Transverse colon (tissue), 4 donors: ENCODE results near the gene VSNL1. TPM values are rescaled to one million over a fixed set of nuclear protein-coding genes. Genes with fewer than 3 reads are reported as not detected.

Experiments used
- DNase-seq: peaks from one replicate; pipeline ENCODE4 v3.0.0-alpha.2; 2019
- H3K27ac ChIP-seq, 4 donors: fragments of 200-600 bp; sonication (generic); 2 replicates each; pipeline ENCODE4 v1.5.1; 2016 to 2018; ENCODE audit warnings: inconsistent platforms in 4 of 4
- H3K27me3 ChIP-seq: fragments of 200-600 bp; sonication (generic); 2 replicates; pipeline ENCODE4 v1.5.1; 2017; ENCODE audit warnings: inconsistent platforms
- H3K36me3 ChIP-seq, 4 donors: fragments of 200-600 bp; sonication (generic); 2 replicates each; pipeline ENCODE4 v1.5.1; 2017 to 2019; ENCODE audit warnings: inconsistent platforms in 4 of 4
- H3K4me1 ChIP-seq, 4 donors: fragments of 200-600 bp; sonication (generic); 2 replicates each; pipeline ENCODE4 v1.5.1; 2017 to 2020; ENCODE audit warnings: inconsistent platforms in 4 of 4
- H3K4me3 ChIP-seq, 4 donors: fragments of 200-600 bp; sonication (generic); 1 replicate in 1 of 4; 2 replicates in 3 of 4; pipeline versions ENCODE4 v1.5.1 to v1.6.1; 2017 to 2019; ENCODE audit warnings: inconsistent platforms in 4 of 4
- H3K9me3 ChIP-seq, 2 donors: fragments of 200-600 bp; sonication (generic); 2 replicates each; pipeline ENCODE4 v1.5.1; 2017 to 2019; ENCODE audit warnings: inconsistent platforms in 2 of 2
- EP300 ChIP-seq: sonication (generic); formaldehyde crosslinking; IDR thresholded peaks from one replicate; pipeline ENCODE4 v1.6.1; 2017; ENCODE audit warnings: antibody characterized with exemption, low read depth
- POLR2A ChIP-seq: fragments of 450-650 bp; IDR thresholded peaks from one replicate; pipeline ENCODE4 v1.6.1; 2016; ENCODE audit warnings: antibody characterized with exemption, mild to moderate bottlenecking, moderate library complexity
- POLR2AphosphoS5 ChIP-seq, 3 donors: sonication (generic); formaldehyde crosslinking; IDR thresholded peaks; one replicate each; pipeline ENCODE4 v1.6.1; 2016; ENCODE audit warnings: antibody characterized with exemption in 3 of 3
- WGBS, 2 donors: methylation state at CpG; one replicate each; pipeline ENCODE4 v1.1.5; 2018; ENCODE audit warnings: low coverage in 1 of 2; 5-methylcytosine and 5-hydroxymethylcytosine counted together
- in situ Hi-C, 4 donors: fragments of 200-750 bp; cut with MboI; loops; one replicate each; pipeline versions ENCODE4 v1.15.0 to v1.15.1; 2017; ENCODE audit warnings: low sequenced_read_pairs in 3 of 4, low pct_ligation_motif_present in 1 of 4, low pct_unique_long_range_greater_than_20kb in 1 of 4
- intact Hi-C: fragments of 100-400 bp; cut with DNase I; formaldehyde crosslinking; loops from one replicate; pipeline ENCODE4 v1.15.1; 2023; ENCODE audit warnings: low total_unique reads
- total RNA-seq, 4 donors: library from RNA; depleted of rRNA; stranded (reverse); fragments of >200 nt; gene quantifications; one replicate each; pipeline ENCODE4 v1.1.0, GENCODE V29; 2016
- TF ChIP-seq, protein P1 (sequence below), 5 experiments: fragments of 200-600 bp in 3 of 5; fragments of 450-650 bp in 2 of 5; sonication (generic) in 3 of 5; IDR thresholded peaks; 1 replicate in 2 of 5; 2 replicates in 3 of 5; pipeline ENCODE4 v1.5.1; 2016 to 2017; ENCODE audit warnings: antibody characterized with exemption in 5 of 5, inconsistent platforms in 3 of 5, mild to moderate bottlenecking in 2 of 5, moderate library complexity in 1 of 5

Gene VSNL1
- total RNA-seq, 4 donors from 2014 or later = 0.96 to 1.1 TPM; not detected in 2

GRCh38 chr2:17689010-17689409 lies 148.5 kb downstream of the VSNL1 start:
- no peaks in the 10 kb centered on the region for H3K27me3 ChIP-seq
- no peak overlapping the region for H3K27ac ChIP-seq
- H3K36me3 ChIP-seq = peaks cover 0 to 24% (median 4%) of the 10 kb centered on the region in 4 donors
- H3K9me3 ChIP-seq = no peaks in the 10 kb centered on the region
- H3K4me3 ChIP-seq = no peak overlapping the region
- H3K4me1 ChIP-seq = no peaks in the 10 kb centered on the region
- WGBS, 2 donors = 89 to 93% methylated on average over 6 of the region's 6 CpGs
- no peak for TF ChIP-seq POLR2AphosphoS5 (IDR thresholded peaks at IDR 0.05)
- TF ChIP-seq EP300 = no peak
- TF ChIP-seq, protein P1, sequence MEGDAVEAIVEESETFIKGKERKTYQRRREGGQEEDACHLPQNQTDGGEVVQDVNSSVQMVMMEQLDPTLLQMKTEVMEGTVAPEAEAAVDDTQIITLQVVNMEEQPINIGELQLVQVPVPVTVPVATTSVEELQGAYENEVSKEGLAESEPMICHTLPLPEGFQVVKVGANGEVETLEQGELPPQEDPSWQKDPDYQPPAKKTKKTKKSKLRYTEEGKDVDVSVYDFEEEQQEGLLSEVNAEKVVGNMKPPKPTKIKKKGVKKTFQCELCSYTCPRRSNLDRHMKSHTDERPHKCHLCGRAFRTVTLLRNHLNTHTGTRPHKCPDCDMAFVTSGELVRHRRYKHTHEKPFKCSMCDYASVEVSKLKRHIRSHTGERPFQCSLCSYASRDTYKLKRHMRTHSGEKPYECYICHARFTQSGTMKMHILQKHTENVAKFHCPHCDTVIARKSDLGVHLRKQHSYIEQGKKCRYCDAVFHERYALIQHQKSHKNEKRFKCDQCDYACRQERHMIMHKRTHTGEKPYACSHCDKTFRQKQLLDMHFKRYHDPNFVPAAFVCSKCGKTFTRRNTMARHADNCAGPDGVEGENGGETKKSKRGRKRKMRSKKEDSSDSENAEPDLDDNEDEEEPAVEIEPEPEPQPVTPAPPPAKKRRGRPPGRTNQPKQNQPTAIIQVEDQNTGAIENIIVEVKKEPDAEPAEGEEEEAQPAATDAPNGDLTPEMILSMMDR (IDR thresholded peaks at IDR 0.05) = no peak
- no peak for TF ChIP-seq POLR2A
- in situ Hi-C loops = no loop called here
- no peak for DNase-seq
- intact Hi-C loops = no loop called here

DNA sequence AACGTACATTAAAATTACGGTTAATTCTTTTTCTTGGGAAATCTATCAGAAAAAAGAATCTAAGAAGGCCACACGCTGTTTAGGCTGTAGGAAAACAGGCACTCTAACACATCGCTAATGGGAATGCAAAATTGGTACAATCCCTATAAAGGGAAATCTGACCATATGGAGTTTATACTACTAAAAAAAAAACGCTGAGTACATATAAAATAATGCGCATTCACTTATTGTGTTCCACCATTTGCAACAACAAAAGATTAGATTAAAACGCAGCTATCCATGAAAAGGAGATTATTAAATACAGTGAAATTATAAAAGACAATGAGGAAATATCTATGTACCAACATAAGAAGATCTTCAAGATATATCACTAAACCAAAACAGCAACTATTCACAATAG lies 150.3 kb downstream of the VSNL1 start:
- Histone ChIP-seq H3K9me3 (no peaks in the 10 kb centered on the region), H3K27me3 (no peaks in the 10 kb centered on the region), H3K4me3 (no peak overlapping the region), H3K4me1 (no peaks in the 10 kb centered on the region), H3K36me3 (peaks cover 0 to 25% (median 9%) of the 10 kb centered on the region in 4 donors), H3K27ac (no peak overlapping the region)
- TF ChIP-seq, protein P1 (IDR thresholded peaks at IDR 0.05) = no peak
- no peak for TF ChIP-seq POLR2AphosphoS5 (IDR thresholded peaks at IDR 0.05)
- TF ChIP-seq EP300 = no peak
- no peak for TF ChIP-seq POLR2A
- WGBS, 2 donors = 97 to 98% methylated on average over 7 of the region's 7 CpGs
- intact Hi-C loops = no loop called here
- no peak for DNase-seq
- in situ Hi-C loops = no loop called here

Other genes with a start within 250 kb of the VSNL1 start
- gene RAD51AP2, start 22.3 kb upstream of the VSNL1 start, total RNA-seq = under 1 TPM in 1 of 4 donors, not detected in 3; 0.40 TPM
- gene SMC6, start 213.1 kb downstream of the VSNL1 start, total RNA-seq = 10 to 100 TPM; 15.7 to 49.1 (median 36.2) TPM
- gene GEN1, start 213.4 kb downstream of the VSNL1 start, total RNA-seq = 100 to 1,000 TPM in 1 of 4 donors, 10 to 100 TPM in 3; 36.4 to 110 (median 63.7) TPM